Measurements from ENCODE around the gene DNAH11. TPM values are rescaled to one million over a fixed set of nuclear protein-coding genes. Genes with fewer than 3 reads are reported as not detected.

DNAH11 gene
- total RNA-seq, 1 experiment from 2014 or later, result 1.6 TPM

DNA sequence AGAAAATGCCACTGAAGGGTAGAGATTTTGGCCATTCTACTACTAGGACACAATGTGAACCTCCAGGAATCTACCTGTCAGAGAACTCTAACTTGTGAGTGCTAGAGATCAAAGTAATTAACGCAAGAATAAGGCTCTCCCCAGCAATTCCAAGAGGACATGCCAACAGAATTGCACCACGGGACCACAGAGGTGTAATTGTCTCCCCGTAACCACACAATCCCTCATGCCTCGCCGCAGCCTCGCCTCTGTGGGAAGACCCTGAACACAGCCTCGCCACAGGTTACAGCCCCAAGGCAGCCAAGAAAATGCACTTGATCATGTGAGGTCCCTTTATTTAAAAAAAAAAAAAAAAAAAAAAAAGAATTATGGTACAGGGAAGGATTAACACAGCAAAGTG is 373.3 kb downstream of the DNAH11 start:
- no peak for TF ChIP-seq EZH2 (IDR thresholded peaks at IDR 0.05; ENCODE audit: low read length, unreplicated experiment)
- TF ChIP-seq, protein P1, sequence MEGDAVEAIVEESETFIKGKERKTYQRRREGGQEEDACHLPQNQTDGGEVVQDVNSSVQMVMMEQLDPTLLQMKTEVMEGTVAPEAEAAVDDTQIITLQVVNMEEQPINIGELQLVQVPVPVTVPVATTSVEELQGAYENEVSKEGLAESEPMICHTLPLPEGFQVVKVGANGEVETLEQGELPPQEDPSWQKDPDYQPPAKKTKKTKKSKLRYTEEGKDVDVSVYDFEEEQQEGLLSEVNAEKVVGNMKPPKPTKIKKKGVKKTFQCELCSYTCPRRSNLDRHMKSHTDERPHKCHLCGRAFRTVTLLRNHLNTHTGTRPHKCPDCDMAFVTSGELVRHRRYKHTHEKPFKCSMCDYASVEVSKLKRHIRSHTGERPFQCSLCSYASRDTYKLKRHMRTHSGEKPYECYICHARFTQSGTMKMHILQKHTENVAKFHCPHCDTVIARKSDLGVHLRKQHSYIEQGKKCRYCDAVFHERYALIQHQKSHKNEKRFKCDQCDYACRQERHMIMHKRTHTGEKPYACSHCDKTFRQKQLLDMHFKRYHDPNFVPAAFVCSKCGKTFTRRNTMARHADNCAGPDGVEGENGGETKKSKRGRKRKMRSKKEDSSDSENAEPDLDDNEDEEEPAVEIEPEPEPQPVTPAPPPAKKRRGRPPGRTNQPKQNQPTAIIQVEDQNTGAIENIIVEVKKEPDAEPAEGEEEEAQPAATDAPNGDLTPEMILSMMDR (conservative IDR thresholded peaks at IDR 0.05; ENCODE audit: low read depth, low read length), result no peak
- Histone ChIP-seq H3K36me3 (ENCODE audit: low read depth, low read length) (peaks cover 12% of the 10 kb centered on the region; the same call in 1 of the 2 replicates), H3K4me2 (ENCODE audit: low read length) (no peak overlapping the region), H3K27ac (ENCODE audit: low read length) (no peak overlapping the region), H3K9ac (ENCODE audit: low read length) (no peak overlapping the region), H3K27me3 (ENCODE audit: low read length) (no peaks in the 10 kb centered on the region), H4K20me1 (ENCODE audit: low read length) (no peaks in the 10 kb centered on the region), H3K9me2 (replicated peaks; ENCODE audit: low read length) (no peaks in the 10 kb centered on the region), H2AFZ (ENCODE audit: low read length) (no peak overlapping the region), H3F3A (ENCODE audit: low read length, unreplicated experiment) (no peaks in the 10 kb centered on the region), H3K4me3 (ENCODE audit: low read length) (no peak overlapping the region), H3K79me2 (ENCODE audit: low read length) (peaks cover 28% of the 10 kb centered on the region), H3K4me1 (ENCODE audit: insufficient read depth, low read length) (peaks cover 13% of the 10 kb centered on the region; the same call in 1 of the 2 replicates), H3K9me3 (ENCODE audit: low read length) (no peaks in the 10 kb centered on the region)
- no peak for DNase-seq
- intact Hi-C loops (cut with micrococcal nuclease), result no loop called here
- ChIA-PET CTCF (no interaction called here), POLR2A (ENCODE audit: unreplicated experiment) (no interaction called here)
- BruUV-seq (replicated peaks), result no TSS peak
- ATAC-seq, result no peak

DNA sequence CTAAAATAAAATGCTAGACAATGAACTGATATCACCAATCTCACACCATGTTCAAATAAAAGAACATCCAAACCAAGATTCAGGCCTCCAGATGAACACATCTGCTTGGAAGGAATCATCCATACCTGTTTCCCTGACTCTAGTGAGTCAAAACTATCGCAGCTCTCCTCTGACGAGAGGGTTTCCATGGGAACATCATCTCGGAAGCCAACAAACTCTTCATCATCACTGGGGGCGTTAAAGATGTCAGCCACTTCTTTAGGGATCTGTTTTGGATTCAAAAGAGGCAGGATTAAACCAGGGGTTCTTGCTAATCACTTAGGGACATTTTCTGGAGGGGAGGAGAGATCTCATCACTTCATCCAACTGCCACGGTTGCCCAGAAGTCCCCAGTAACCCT is 373.8 kb downstream of the DNAH11 start:
- Histone ChIP-seq H3K4me3 (ENCODE audit: low read length) (no peak overlapping the region), H3F3A (ENCODE audit: low read length, unreplicated experiment) (no peaks in the 10 kb centered on the region), H3K4me1 (ENCODE audit: insufficient read depth, low read length) (peaks cover 10% of the 10 kb centered on the region; the same call in 1 of the 2 replicates), H2AFZ (ENCODE audit: low read length) (no peak overlapping the region), H3K4me2 (ENCODE audit: low read length) (no peak overlapping the region), H3K9me2 (replicated peaks; ENCODE audit: low read length) (no peaks in the 10 kb centered on the region), H3K9ac (ENCODE audit: low read length) (no peak overlapping the region), H3K27me3 (ENCODE audit: low read length) (no peaks in the 10 kb centered on the region), H4K20me1 (ENCODE audit: low read length) (no peaks in the 10 kb centered on the region), H3K79me2 (ENCODE audit: low read length) (peaks cover 33% of the 10 kb centered on the region), H3K27ac (ENCODE audit: low read length) (no peak overlapping the region), H3K9me3 (ENCODE audit: low read length) (no peaks in the 10 kb centered on the region), H3K36me3 (ENCODE audit: low read depth, low read length) (peaks cover 12% of the 10 kb centered on the region; the same call in 1 of the 2 replicates)
- intact Hi-C loops (cut with micrococcal nuclease), result no loop called here
- CTCF ChIA-PET, result no interaction called here
- no TSS peak for BruUV-seq (replicated peaks)
- no peak for ATAC-seq
- POLR2A ChIA-PET (ENCODE audit: unreplicated experiment), result no interaction called here
- TF ChIP-seq, protein P1 (conservative IDR thresholded peaks at IDR 0.05; ENCODE audit: low read depth, low read length), result no peak
- no peak for TF ChIP-seq EZH2phosphoT487 (IDR thresholded peaks at IDR 0.05; ENCODE audit: borderline replicate concordance, low read length)
- no peak for TF ChIP-seq EZH2 (IDR thresholded peaks at IDR 0.05; ENCODE audit: low read length, unreplicated experiment)
- no peak for DNase-seq

DNA sequence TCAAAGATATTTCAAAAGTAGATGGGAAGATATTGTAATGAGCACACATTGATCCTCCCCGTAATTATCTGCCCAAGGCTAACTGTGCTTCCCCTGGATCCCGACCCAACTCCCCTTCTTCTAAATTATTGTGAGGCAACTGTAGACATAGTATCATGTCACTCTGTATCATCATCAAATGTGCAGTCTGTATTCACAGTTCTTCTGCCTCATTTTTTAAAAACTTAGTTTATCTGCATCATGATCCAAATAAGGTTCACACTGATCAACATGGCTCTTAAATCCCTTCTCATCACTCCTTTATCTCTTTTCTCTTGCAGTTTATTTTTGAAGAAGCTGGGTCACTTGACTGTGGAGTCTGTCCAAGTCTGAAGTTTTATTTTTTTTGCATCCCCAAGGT is 375.4 kb downstream of the DNAH11 start:
- no peaks in the 10 kb centered on the region for H3K9me2 ChIP-seq (replicated peaks; ENCODE audit: low read length)
- no TSS peak for BruUV-seq (replicated peaks)
- 0 out of 2 replicates have a peak, but pooled peaks cover 4% of the 10 kb centered on the region for H4K20me1 ChIP-seq (ENCODE audit: low read length)
- no peaks in the 10 kb centered on the region for H3F3A ChIP-seq (ENCODE audit: low read length, unreplicated experiment)
- no peaks in the 10 kb centered on the region for H3K4me1 ChIP-seq (ENCODE audit: insufficient read depth, low read length)
- no peaks in the 10 kb centered on the region for H3K9me3 ChIP-seq (ENCODE audit: low read length)
- peaks cover 15% of the 10 kb centered on the region; the same call in 1 of the 2 replicates for H3K36me3 ChIP-seq (ENCODE audit: low read depth, low read length)
- H3K4me3 ChIP-seq (ENCODE audit: low read length), result no peak overlapping the region
- H3K4me2 ChIP-seq (ENCODE audit: low read length), result no peak overlapping the region
- peaks cover 48% of the 10 kb centered on the region for H3K79me2 ChIP-seq (ENCODE audit: low read length)
- no peaks in the 10 kb centered on the region for H3K27me3 ChIP-seq (ENCODE audit: low read length)
- POLR2A ChIA-PET (ENCODE audit: unreplicated experiment), result no interaction called here
- H3K9ac ChIP-seq (ENCODE audit: low read length), result no peak overlapping the region
- no peak overlapping the region for H2AFZ ChIP-seq (ENCODE audit: low read length)
- DNase-seq (no peak), ATAC-seq (no peak)
- H3K27ac ChIP-seq (ENCODE audit: low read length), result no peak overlapping the region
- CTCF ChIA-PET, result no interaction called here
- intact Hi-C loops (cut with micrococcal nuclease), result no loop called here
- TF ChIP-seq EZH2phosphoT487 (IDR thresholded peaks at IDR 0.05; ENCODE audit: borderline replicate concordance, low read length), result no peak
- TF ChIP-seq EZH2 (IDR thresholded peaks at IDR 0.05; ENCODE audit: low read length, unreplicated experiment), result no peak

All from PC-3 (cell line).